GM21360 (cell line): ENCODE results near the gene DACH1.

Experiments
- ATAC-seq: cut with Tn5 transposase; IDR thresholded peaks from one replicate; pipeline ENCODE4 v1.9.1; 2021; ENCODE audit warnings: mild to moderate bottlenecking, moderate library complexity; ENCODE audit not compliant: unreplicated experiment

DACH1 gene

GRCh38 chr13:71430681-71431080 is 436.3 kb downstream of the DACH1 start:
- ATAC-seq = no peak

- ATAC-seq = no peak
Measured at GRCh38 chr13:71417205-71417604, 449.8 kb downstream of the DACH1 start.

GRCh38 chr13:71412231-71412630 is 454.8 kb downstream of the DACH1 start:
- ATAC-seq = no peak

GRCh38 chr13:71408416-71408815 is 458.6 kb downstream of the DACH1 start:
- ATAC-seq = no peak

GRCh38 chr13:71399631-71400215 is 467.3 kb downstream of the DACH1 start:
- no peak for ATAC-seq

GRCh38 chr13:71396149-71396548 is 470.9 kb downstream of the DACH1 start:
- ATAC-seq = no peak

GRCh38 chr13:71395053-71395452 is 472.0 kb downstream of the DACH1 start:
- no peak for ATAC-seq

GRCh38 chr13:71394176-71394575 is 472.8 kb downstream of the DACH1 start:
- ATAC-seq = no peak
